ENCODE measurements around the gene GLT6D1. TPM values are rescaled to one million over a fixed set of nuclear protein-coding genes. Genes with fewer than 3 reads are reported as not detected.

GLT6D1 gene
- total and polyA plus RNA-seq, 2 donors (not counting 1 experiment from before 2014, with no cell fraction given): not detected

DNA sequence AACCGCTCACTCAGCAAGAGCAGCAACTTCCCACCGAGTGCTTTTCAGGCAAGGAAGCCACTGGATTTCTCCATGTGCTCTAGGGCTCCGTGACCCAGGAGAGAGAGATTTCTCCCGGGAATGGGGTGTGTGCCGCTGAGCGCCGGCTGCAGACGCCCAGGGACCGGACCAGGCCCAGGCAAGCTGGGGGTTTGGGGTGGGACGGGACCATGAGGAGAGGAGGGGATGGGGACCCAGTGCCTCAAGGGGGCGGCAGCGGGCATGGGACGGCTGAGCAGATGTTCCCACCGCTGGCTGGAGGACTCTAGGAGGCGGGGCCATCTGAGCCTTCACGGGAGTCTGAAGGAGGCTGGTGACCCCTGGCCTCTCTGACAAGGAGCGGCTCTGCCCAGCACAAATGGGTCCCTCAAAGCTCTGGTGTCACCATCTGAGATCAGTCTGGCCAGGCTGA is 32.3 kb upstream of the GLT6D1 start:
- no peak overlapping the region for H3K27ac Mint-ChIP-seq
- H3K36me3 ChIP-seq (replicated peaks in 1 of 2; ENCODE audit: control extremely low read depth in 1 of 2, control insufficient read depth in 1 of 2, extremely low read depth in 1 of 2, insufficient read depth in 2 of 2, low read length in 1 of 2): no peaks in the 10 kb centered on the region
- 55% methylated on average over 13 of the region's 17 CpGs for WGBS (ENCODE audit: insufficient coverage)
- ChIA-PET CTCF (no interaction called here), POLR2A (no interaction called here)
- TF ChIP-seq, protein P1, sequence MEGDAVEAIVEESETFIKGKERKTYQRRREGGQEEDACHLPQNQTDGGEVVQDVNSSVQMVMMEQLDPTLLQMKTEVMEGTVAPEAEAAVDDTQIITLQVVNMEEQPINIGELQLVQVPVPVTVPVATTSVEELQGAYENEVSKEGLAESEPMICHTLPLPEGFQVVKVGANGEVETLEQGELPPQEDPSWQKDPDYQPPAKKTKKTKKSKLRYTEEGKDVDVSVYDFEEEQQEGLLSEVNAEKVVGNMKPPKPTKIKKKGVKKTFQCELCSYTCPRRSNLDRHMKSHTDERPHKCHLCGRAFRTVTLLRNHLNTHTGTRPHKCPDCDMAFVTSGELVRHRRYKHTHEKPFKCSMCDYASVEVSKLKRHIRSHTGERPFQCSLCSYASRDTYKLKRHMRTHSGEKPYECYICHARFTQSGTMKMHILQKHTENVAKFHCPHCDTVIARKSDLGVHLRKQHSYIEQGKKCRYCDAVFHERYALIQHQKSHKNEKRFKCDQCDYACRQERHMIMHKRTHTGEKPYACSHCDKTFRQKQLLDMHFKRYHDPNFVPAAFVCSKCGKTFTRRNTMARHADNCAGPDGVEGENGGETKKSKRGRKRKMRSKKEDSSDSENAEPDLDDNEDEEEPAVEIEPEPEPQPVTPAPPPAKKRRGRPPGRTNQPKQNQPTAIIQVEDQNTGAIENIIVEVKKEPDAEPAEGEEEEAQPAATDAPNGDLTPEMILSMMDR (IDR thresholded peaks at IDR 0.05): no peak
- no peak for TF ChIP-seq EZH2 (IDR thresholded peaks at IDR 0.05; ENCODE audit: borderline replicate concordance, insufficient read depth, low read depth, low read length, poor library complexity, severe bottlenecking)
- H3K27me3 ChIP-seq (replicated peaks in 1 of 4; ENCODE audit: control extremely low read depth in 1 of 4, control insufficient read depth in 3 of 4, insufficient read depth in 4 of 4, low read length in 3 of 4): no peaks in the 10 kb centered on the region
- no peak overlapping the region for H3K9ac ChIP-seq (ENCODE audit: low read length)
- H3K4me3 Mint-ChIP-seq: no peak overlapping the region
- intact Hi-C loops (cut with micrococcal nuclease): no loop called here
- no peak overlapping the region for H3K27ac ChIP-seq (ENCODE audit: low read length in 2 of 2)
- no peaks in the 10 kb centered on the region for H3K4me1 ChIP-seq (ENCODE audit: control insufficient read depth in 2 of 2, insufficient read depth in 2 of 2, low read length in 2 of 2)
- H2AFZ ChIP-seq (ENCODE audit: insufficient read depth, low read depth, low read length, poor library complexity, severe bottlenecking): no peak overlapping the region
- ATAC-seq (ENCODE audit: low read depth) (no peak), DNase-seq (no peak)
- H3K9me3 ChIP-seq (ENCODE audit: control extremely low read depth in 1 of 3, control insufficient read depth in 2 of 3, insufficient read depth in 1 of 3, low read length in 2 of 3): peaks cover 0 to 13% (median 0%) of the 10 kb centered on the region in 3 donors
- H3K79me2 ChIP-seq (ENCODE audit: control insufficient read depth, insufficient read depth, low read length): no peaks in the 10 kb centered on the region
- H3K4me2 ChIP-seq (replicated peaks; ENCODE audit: low read depth, low read length, poor library complexity, severe bottlenecking): no peak overlapping the region
- no peaks in the 10 kb centered on the region for H3K4me1 Mint-ChIP-seq
- peaks cover 3% of the 10 kb centered on the region for H3K9me3 Mint-ChIP-seq (ENCODE audit: insufficient read depth)
- H4K20me1 ChIP-seq (ENCODE audit: control insufficient read depth, insufficient read depth, low read length, poor library complexity, severe bottlenecking): no peaks in the 10 kb centered on the region
- H3K4me3 ChIP-seq (ENCODE audit: control extremely low read depth in 1 of 5, extremely low read depth in 1 of 5, insufficient read depth in 1 of 5, low read depth in 2 of 5, low read length in 4 of 5): no peak overlapping the region
- peaks cover 3% of the 10 kb centered on the region for H3K27me3 Mint-ChIP-seq

DNA sequence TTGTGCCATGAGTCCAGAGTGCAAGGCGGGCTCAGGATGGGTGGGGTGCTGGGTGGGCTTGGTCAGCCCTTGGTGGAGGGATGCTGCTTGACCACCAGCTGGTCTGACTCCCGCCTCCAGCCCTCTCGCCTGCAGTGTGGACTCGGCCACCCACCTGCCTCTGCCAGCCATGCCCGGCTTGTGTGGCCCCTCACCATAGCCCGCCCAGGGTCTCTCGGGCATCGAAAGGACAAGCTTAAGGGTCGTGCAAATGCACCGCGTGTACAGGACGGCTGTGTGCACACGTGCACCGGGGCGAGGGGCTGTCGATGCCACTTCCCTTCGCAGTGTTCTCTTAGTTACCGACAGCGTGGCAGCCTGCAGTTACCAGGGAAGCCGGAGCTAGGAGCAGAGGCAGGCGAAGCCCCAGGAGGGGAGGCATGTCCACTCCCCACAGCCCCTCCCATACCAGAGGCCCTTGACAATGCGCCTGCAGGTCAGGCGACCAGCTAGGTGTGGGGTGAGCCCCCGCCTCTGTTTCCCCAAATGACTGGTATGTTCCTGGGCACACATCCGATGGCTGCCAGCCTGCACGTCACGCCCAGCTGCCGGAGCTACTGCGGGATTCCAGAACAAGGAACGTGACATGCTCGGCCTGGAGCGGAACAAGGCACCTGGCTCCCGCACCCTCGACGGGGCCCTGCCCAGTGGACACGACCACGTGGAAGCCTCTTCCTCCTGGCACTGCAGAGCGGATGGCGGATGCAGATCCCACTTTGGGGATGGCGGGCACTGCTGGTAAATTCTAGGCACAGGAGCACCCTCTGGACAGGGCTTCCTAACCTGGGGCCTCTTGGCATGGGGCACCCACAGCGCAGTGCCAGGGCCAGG is 31.6 kb upstream of the GLT6D1 start:
- DNase-seq (no peak), ATAC-seq (ENCODE audit: low read depth) (no peak)
- intact Hi-C loops (cut with micrococcal nuclease): no loop called here
- CTCF ChIA-PET: no interaction called here
- Histone ChIP-seq H4K20me1 (ENCODE audit: control insufficient read depth, insufficient read depth, low read length, poor library complexity, severe bottlenecking) (no peaks in the 10 kb centered on the region), H3K4me3 (ENCODE audit: control extremely low read depth in 1 of 5, extremely low read depth in 1 of 5, insufficient read depth in 1 of 5, low read depth in 2 of 5, low read length in 4 of 5) (no peak overlapping the region), H3K36me3 (replicated peaks in 1 of 2; ENCODE audit: control extremely low read depth in 1 of 2, control insufficient read depth in 1 of 2, extremely low read depth in 1 of 2, insufficient read depth in 2 of 2, low read length in 1 of 2) (no peaks in the 10 kb centered on the region), H3K9ac (ENCODE audit: low read length) (no peak overlapping the region), H3K79me2 (ENCODE audit: control insufficient read depth, insufficient read depth, low read length) (no peaks in the 10 kb centered on the region), H3K27me3 (replicated peaks in 1 of 4; ENCODE audit: control extremely low read depth in 1 of 4, control insufficient read depth in 3 of 4, insufficient read depth in 4 of 4, low read length in 3 of 4) (no peaks in the 10 kb centered on the region), H3K4me2 (replicated peaks; ENCODE audit: low read depth, low read length, poor library complexity, severe bottlenecking) (no peak overlapping the region), H3K27ac (ENCODE audit: low read length in 2 of 2) (no peak overlapping the region), H2AFZ (ENCODE audit: insufficient read depth, low read depth, low read length, poor library complexity, severe bottlenecking) (no peak overlapping the region), H3K4me1 (ENCODE audit: control insufficient read depth in 2 of 2, insufficient read depth in 2 of 2, low read length in 2 of 2) (no peaks in the 10 kb centered on the region), H3K9me3 (ENCODE audit: control extremely low read depth in 1 of 3, control insufficient read depth in 2 of 3, insufficient read depth in 1 of 3, low read length in 2 of 3) (peaks cover 0 to 13% (median 0%) of the 10 kb centered on the region in 3 donors)
- TF ChIP-seq, protein P1 (IDR thresholded peaks at IDR 0.05): no peak
- no peak overlapping the region for H3K27ac Mint-ChIP-seq
- H3K4me3 Mint-ChIP-seq: no peak overlapping the region
- WGBS (ENCODE audit: insufficient coverage): 92% methylated on average over 39 of the region's 41 CpGs
- no peaks in the 10 kb centered on the region for H3K4me1 Mint-ChIP-seq
- peaks cover 3% of the 10 kb centered on the region for H3K27me3 Mint-ChIP-seq
- POLR2A ChIA-PET: no interaction called here
- peaks cover 3% of the 10 kb centered on the region for H3K9me3 Mint-ChIP-seq (ENCODE audit: insufficient read depth)
